PC-9 (cell line): Measurements from ENCODE around the gene DIAPH2. TPM values are rescaled to one million over a fixed set of nuclear protein-coding genes. Genes with fewer than 3 reads are reported as not detected.

Source experiments
- BruUV-seq: library from RNA; stranded (reverse); fragments of 400-500 nt; replicated peaks from 2 replicates; lab custom pipeline; 2021; lab: Mats Ljungman, UMichigan
- CTCF ChIA-PET: fragments of 300-600 bp; sonication (Branson Sonifier 250); formaldehyde crosslinking; loops from one replicate; lab custom pipeline; 2022; ENCODE audit warnings: antibody characterized with exemption; lab: Charles Lee
- POLR2A ChIA-PET: fragments of 300-600 bp; sonication (Branson Sonifier 250); formaldehyde crosslinking; loops from one replicate; lab custom pipeline; 2022; ENCODE audit warnings: antibody characterized with exemption; ENCODE audit not compliant: unreplicated experiment; lab: Charles Lee
- DNase-seq, 2 experiments: peaks; one replicate each; pipeline versions ENCODE4 v3.0.0 to v3.0.0-alpha.2; 2015 to 2022; ENCODE audit warnings: mixed read lengths in 1 of 2
- H2AFZ ChIP-seq: fragments of 200-600 bp; sonication (generic); 2 replicates; pipeline ENCODE4 v1.8.1; 2017; ENCODE audit warnings: antibody characterized with exemption
- H3F3A ChIP-seq: fragments of 200-600 bp; sonication (generic); 2 replicates; pipeline ENCODE4 v1.8.1; 2017; ENCODE audit warnings: antibody characterized with exemption, mild to moderate bottlenecking, low read depth; ENCODE audit not compliant: insufficient read depth
- H3K27ac ChIP-seq: fragments of 200-600 bp; sonication (generic); 2 replicates; pipeline ENCODE4 v1.6.1; 2016; ENCODE audit warnings: mixed run types
- H3K27me3 ChIP-seq: fragments of 200-600 bp; sonication (generic); 2 replicates; pipeline ENCODE4 v1.6.1; 2016; ENCODE audit warnings: low read depth, mixed run types; ENCODE audit not compliant: insufficient read depth
- H3K36me3 ChIP-seq: fragments of 200-600 bp; sonication (generic); 2 replicates; pipeline ENCODE4 v1.6.1; 2016; ENCODE audit warnings: low read depth, mixed run types
- H3K4me1 ChIP-seq: fragments of 200-600 bp; sonication (generic); replicated peaks from 2 replicates; pipeline ENCODE4 v1.6.1; 2016; ENCODE audit warnings: mixed run types; ENCODE audit not compliant: insufficient read depth
- H3K4me2 ChIP-seq: fragments of 200-600 bp; sonication (generic); 2 replicates; pipeline ENCODE4 v1.6.1; 2017; ENCODE audit warnings: mixed run types
- H3K4me3 ChIP-seq: fragments of 200-600 bp; sonication (generic); 2 replicates; pipeline ENCODE4 v1.6.1; 2016; ENCODE audit warnings: mixed run types
- H3K79me2 ChIP-seq: fragments of 200-600 bp; sonication (generic); 2 replicates; pipeline ENCODE4 v1.6.1; 2017; ENCODE audit warnings: low read depth, mixed run types
- H3K9me2 ChIP-seq: fragments of 200-600 bp; sonication (generic); 2 replicates; pipeline ENCODE4 v1.8.1; 2017; ENCODE audit warnings: mild to moderate bottlenecking; ENCODE audit not compliant: insufficient read depth
- H3K9me3 ChIP-seq: fragments of 200-600 bp; sonication (generic); 2 replicates; pipeline ENCODE4 v1.8.1; 2016; ENCODE audit warnings: low read depth; ENCODE audit not compliant: insufficient read depth
- H4K20me1 ChIP-seq: fragments of 200-600 bp; sonication (generic); 2 replicates; pipeline ENCODE4 v1.8.1; 2017; ENCODE audit not compliant: insufficient read depth
- EZH2 ChIP-seq: fragments of 200-600 bp; sonication (generic); IDR thresholded peaks from 2 replicates; pipeline ENCODE4 v1.8.0; 2017; ENCODE audit warnings: antibody characterized with exemption, low read depth
- intact Hi-C: fragments of 100-400 bp; cut with micrococcal nuclease; formaldehyde crosslinking; loops from one replicate; pipeline ENCODE4 v1.10.0; 2022; ENCODE audit not compliant: unreplicated experiment
- total RNA-seq: library from RNA; stranded (reverse); gene quantifications from 2 replicates; pipeline ENCODE4 v1.2.3, GENCODE V29; 2021
- TF ChIP-seq, protein P1 (sequence below): fragments of 200-600 bp; sonication (generic); conservative IDR thresholded peaks from 2 replicates; pipeline ENCODE4 v1.6.1; 2017; ENCODE audit warnings: mixed run types, antibody characterized with exemption, mild to moderate bottlenecking, moderate library complexity

The DIAPH2 gene
- total RNA-seq, 1 experiment from 2014 or later, result 12.0 TPM

DNA sequence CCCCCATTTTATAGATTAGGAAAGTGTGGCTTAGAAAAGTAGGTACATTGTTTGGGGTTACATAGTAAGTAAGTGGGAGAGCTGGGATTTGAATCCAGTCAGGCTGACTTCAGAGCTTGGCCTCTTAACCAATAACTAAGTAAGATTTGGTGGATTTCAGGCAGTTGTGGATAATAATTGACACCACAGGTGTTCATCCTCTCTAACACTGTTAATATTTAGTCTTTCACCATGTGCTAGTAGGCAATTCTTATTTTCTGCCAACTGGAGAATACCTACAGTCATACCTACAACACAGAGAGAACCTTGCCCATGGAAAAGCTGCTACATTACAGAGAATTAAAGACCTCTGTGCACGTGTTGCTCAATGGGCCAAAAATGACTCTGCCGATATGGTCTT is 89.5 kb downstream of the DIAPH2 start:
- no peaks in the 10 kb centered on the region for H4K20me1 ChIP-seq
- BruUV-seq, result no TSS peak
- no peak overlapping the region for H3K27ac ChIP-seq
- ChIA-PET POLR2A (no interaction called here), CTCF (no interaction called here)
- no peaks in the 10 kb centered on the region for H3F3A ChIP-seq
- H3K4me1 ChIP-seq, result no peaks in the 10 kb centered on the region
- no peak for DNase-seq
- H3K27me3 ChIP-seq, result no peaks in the 10 kb centered on the region
- H3K9me2 ChIP-seq, result no peaks in the 10 kb centered on the region
- intact Hi-C loops, result no loop called here
- no peak overlapping the region for H3K4me2 ChIP-seq
- no peaks in the 10 kb centered on the region for H3K36me3 ChIP-seq
- no peak overlapping the region for H2AFZ ChIP-seq
- no peaks in the 10 kb centered on the region for H3K79me2 ChIP-seq
- H3K9me3 ChIP-seq, result no peaks in the 10 kb centered on the region
- TF ChIP-seq, protein P1, sequence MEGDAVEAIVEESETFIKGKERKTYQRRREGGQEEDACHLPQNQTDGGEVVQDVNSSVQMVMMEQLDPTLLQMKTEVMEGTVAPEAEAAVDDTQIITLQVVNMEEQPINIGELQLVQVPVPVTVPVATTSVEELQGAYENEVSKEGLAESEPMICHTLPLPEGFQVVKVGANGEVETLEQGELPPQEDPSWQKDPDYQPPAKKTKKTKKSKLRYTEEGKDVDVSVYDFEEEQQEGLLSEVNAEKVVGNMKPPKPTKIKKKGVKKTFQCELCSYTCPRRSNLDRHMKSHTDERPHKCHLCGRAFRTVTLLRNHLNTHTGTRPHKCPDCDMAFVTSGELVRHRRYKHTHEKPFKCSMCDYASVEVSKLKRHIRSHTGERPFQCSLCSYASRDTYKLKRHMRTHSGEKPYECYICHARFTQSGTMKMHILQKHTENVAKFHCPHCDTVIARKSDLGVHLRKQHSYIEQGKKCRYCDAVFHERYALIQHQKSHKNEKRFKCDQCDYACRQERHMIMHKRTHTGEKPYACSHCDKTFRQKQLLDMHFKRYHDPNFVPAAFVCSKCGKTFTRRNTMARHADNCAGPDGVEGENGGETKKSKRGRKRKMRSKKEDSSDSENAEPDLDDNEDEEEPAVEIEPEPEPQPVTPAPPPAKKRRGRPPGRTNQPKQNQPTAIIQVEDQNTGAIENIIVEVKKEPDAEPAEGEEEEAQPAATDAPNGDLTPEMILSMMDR, result no peak
- no peak for TF ChIP-seq EZH2
- no peak overlapping the region for H3K4me3 ChIP-seq

DNA sequence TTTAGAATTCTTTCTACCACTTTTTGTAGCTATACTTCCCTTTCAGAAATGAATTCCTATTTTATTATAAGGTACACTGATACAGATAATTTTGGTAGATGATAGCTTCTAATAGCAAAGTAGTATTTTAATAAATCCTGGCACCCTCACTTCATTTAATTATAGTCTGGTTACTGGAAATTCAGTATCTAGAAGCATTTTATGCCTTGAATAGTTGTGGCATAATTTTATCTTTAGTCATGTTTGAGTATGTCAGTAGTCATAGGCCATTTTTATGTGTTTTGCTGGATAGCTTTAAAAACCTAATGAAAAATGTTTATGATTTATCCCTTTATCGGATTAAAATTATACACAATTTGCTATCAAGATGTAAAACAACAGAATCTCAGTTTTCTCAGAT is 92.3 kb downstream of the DIAPH2 start:
- ChIA-PET POLR2A (no interaction called here), CTCF (no interaction called here)
- intact Hi-C loops, result no loop called here
- H3K4me2 ChIP-seq, result no peak overlapping the region
- no peaks in the 10 kb centered on the region for H3K36me3 ChIP-seq
- no peaks in the 10 kb centered on the region for H3F3A ChIP-seq
- BruUV-seq, result no TSS peak
- H3K27ac ChIP-seq, result no peak overlapping the region
- H2AFZ ChIP-seq, result no peak overlapping the region
- H3K9me3 ChIP-seq, result no peaks in the 10 kb centered on the region
- TF ChIP-seq EZH2, result no peak
- TF ChIP-seq, protein P1, result no peak
- H3K4me3 ChIP-seq, result no peak overlapping the region
- no peak for DNase-seq
- no peaks in the 10 kb centered on the region for H3K79me2 ChIP-seq
- no peaks in the 10 kb centered on the region for H3K4me1 ChIP-seq
- H4K20me1 ChIP-seq, result no peaks in the 10 kb centered on the region
- H3K27me3 ChIP-seq, result no peaks in the 10 kb centered on the region
- H3K9me2 ChIP-seq, result no peaks in the 10 kb centered on the region

DNA sequence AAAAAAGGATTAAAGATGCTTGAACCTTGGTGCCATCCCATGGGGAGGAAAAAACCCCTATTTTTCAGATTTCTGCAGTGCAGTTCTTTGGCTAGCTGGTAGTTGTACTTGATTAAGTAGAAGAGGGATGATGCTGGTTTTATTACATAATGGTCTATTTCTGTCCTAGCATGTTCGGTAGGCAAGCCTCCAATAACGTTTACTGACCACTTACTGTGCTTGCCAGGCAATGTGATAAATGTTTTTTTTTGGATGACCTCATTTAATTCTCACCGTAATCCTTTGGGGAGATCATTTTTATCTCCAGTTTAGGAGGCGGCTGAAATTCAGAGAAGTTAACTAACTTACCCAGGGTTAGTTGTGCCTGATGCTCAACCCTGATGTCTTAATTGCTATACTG is 106.9 kb downstream of the DIAPH2 start:
- no peaks in the 10 kb centered on the region for H3K4me1 ChIP-seq
- BruUV-seq, result no TSS peak
- H3K9me2 ChIP-seq, result no peaks in the 10 kb centered on the region
- H3K79me2 ChIP-seq, result peaks cover 3% of the 10 kb centered on the region; the same call in 1 of the 2 replicates
- no peaks in the 10 kb centered on the region for H3F3A ChIP-seq
- intact Hi-C loops, result no loop called here
- H3K36me3 ChIP-seq, result no peaks in the 10 kb centered on the region
- no peaks in the 10 kb centered on the region for H3K9me3 ChIP-seq
- TF ChIP-seq, protein P1, result no peak
- TF ChIP-seq EZH2, result no peak
- H3K27ac ChIP-seq, result no peak overlapping the region
- H3K4me3 ChIP-seq, result no peak overlapping the region
- CTCF ChIA-PET, result no interaction called here
- no peaks in the 10 kb centered on the region for H3K27me3 ChIP-seq
- H4K20me1 ChIP-seq, result no peaks in the 10 kb centered on the region
- no peak overlapping the region for H2AFZ ChIP-seq
- POLR2A ChIA-PET, result no interaction called here
- DNase-seq, result no peak
- no peak overlapping the region for H3K4me2 ChIP-seq
